GM12892 (cell line): ENCODE data around the gene GIPR.

Source experiments
- POLR2A ChIP-seq: IDR thresholded peaks from 2 replicates; pipeline ENCODE4 v1.6.1; 2011; ENCODE audit warnings: low read depth, low read length, control low read depth
- POLR2AphosphoS5 ChIP-seq: IDR thresholded peaks from 2 replicates; pipeline ENCODE4 v1.6.1; 2011; ENCODE audit warnings: low read depth, low read length, control low read depth
- TAF1 ChIP-seq: IDR thresholded peaks from 2 replicates; pipeline ENCODE4 v1.6.1; 2011; ENCODE audit warnings: low read depth, mild to moderate bottlenecking, control low read depth, low read length, borderline replicate concordance

DNA sequence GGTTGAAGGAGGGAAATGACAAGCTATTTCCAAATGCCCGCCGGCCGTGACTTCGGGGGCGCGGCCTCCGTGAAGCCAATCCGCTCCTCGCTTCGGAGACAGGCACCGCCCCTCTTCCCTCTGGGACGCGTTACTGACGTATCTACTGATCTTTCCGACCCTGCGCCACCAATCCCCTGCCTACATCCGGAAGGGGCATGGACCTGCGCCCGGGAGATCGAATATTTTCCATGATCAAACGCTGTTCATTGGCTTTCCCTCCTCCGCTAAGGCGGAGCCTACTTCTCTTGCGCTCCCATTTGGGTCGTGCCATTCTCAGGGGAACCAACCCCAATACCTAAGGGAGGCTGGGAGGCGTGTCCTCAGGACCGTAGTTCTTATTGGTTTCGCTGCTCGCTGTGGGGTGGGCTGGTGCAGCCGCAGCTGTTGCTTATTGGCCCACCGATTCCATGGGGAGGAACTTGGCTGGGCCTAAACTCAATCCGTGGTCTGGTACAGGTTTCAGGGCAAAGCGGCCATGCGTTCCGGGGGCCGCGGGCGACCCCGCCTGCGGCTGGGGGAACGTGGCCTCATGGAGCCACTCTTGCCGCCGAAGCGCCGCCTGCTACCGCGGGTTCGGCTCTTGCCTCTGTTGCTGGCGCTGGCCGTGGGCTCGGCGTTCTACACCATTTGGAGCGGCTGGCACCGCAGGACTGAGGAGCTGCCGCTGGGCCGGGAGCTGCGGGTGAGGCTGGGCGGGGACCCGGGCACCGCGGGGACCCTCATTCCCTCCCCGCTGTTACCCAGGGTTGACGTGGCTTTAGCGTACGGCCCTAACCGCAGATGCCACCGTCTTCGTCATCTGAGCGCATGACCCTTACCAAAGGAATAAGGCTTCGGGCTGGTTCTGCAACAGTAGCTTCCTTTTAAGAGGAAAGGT is 24.4 kb downstream of the GIPR start, which contains the start of gene QPCTL:
- TF ChIP-seq POLR2AphosphoS5 (peak; percentile 82), POLR2A (peak; percentile 91), TAF1 (0 out of 2 replicates have a peak, but pooled peaks have one; percentile 31)
